Spleen (tissue), 11 donors: ENCODE data around the gene NELFA. TPM values are rescaled to one million over a fixed set of nuclear protein-coding genes. Genes with fewer than 3 reads are reported as not detected.

ENCODE experiments used
- DNase-seq: peaks from one replicate; pipeline ENCODE4 v3.0.0-alpha.2; 2020
- H3K27ac ChIP-seq, 8 donors: fragments of 200-600 bp; sonication (generic) in 7 of 8; 1 replicate in 4 of 8; 2 replicates in 4 of 8; pipeline versions ENCODE4 v1.5.0 to v1.8.0; 2016 to 2021; ENCODE audit warnings: inconsistent platforms in 4 of 8, mild to moderate bottlenecking in 4 of 8, moderate library complexity in 1 of 8
- H3K27me3 ChIP-seq, 7 donors: fragments of 200-600 bp; sonication (generic) in 6 of 7; replicated peaks in 1 of 7; 1 replicate in 4 of 7; 2 replicates in 3 of 7; pipeline versions ENCODE4 v1.5.0 to v1.8.0; 2016 to 2021; ENCODE audit warnings: inconsistent platforms in 3 of 7, mild to moderate bottlenecking in 1 of 7
- H3K36me3 ChIP-seq, 6 donors: fragments of 200-600 bp; sonication (generic) in 5 of 6; 1 replicate in 4 of 6; 2 replicates in 2 of 6; pipeline versions ENCODE4 v1.5.0 to v1.8.0; 2016 to 2021; ENCODE audit warnings: inconsistent platforms in 2 of 6
- H3K4me1 ChIP-seq, 6 donors: fragments of 200-600 bp; sonication (generic) in 5 of 6; 1 replicate in 3 of 6; 2 replicates in 3 of 6; pipeline versions ENCODE4 v1.5.0 to v1.8.0; 2016 to 2021; ENCODE audit warnings: inconsistent platforms in 3 of 6
- H3K4me3 ChIP-seq, 8 donors: fragments of 200-600 bp; sonication (generic) in 7 of 8; 1 replicate in 4 of 8; 2 replicates in 4 of 8; pipeline versions ENCODE4 v1.5.0 to v1.8.0; 2016 to 2021; ENCODE audit warnings: inconsistent platforms in 4 of 8, mild to moderate bottlenecking in 4 of 8, moderate library complexity in 2 of 8
- H3K9me3 ChIP-seq, 8 donors: fragments of 200-600 bp; sonication (generic) in 7 of 8; 1 replicate in 4 of 8; 2 replicates in 4 of 8; pipeline versions ENCODE4 v1.5.0 to v1.8.0; 2016 to 2021; ENCODE audit warnings: inconsistent platforms in 4 of 8
- CTCF ChIP-seq, 11 experiments: fragments of 200-600 bp in 7 of 11; fragments of 450-650 bp in 4 of 11; sonication (generic) in 4 of 11; IDR thresholded peaks in 8 of 11; conservative IDR thresholded peaks in 3 of 11; 1 replicate in 7 of 11; 2 replicates in 4 of 11; pipeline versions ENCODE4 v1.4.0 to v1.8.0; 2016 to 2021; ENCODE audit warnings: antibody characterized with exemption in 11 of 11, inconsistent platforms in 4 of 11, mild to moderate bottlenecking in 1 of 11
- POLR2A ChIP-seq, 3 donors: fragments of 450-650 bp; IDR thresholded peaks; one replicate each; pipeline ENCODE4 v1.5.1; 2017; ENCODE audit warnings: antibody characterized with exemption in 3 of 3, mild to moderate bottlenecking in 1 of 3
- POLR2AphosphoS5 ChIP-seq, 3 donors: sonication (generic); formaldehyde crosslinking; IDR thresholded peaks; one replicate each; pipeline ENCODE4 v1.5.1; 2017; ENCODE audit warnings: antibody characterized with exemption in 3 of 3
- WGBS, 5 donors: extraction: QIAGEN DNeasy Blood & Tissue Kit in 3 of 5; methylation state at CpG; one replicate each; pipeline versions ENCODE4 v1.1.5 to v1.1.7; 2013 to 2018; 5-methylcytosine and 5-hydroxymethylcytosine counted together
- intact Hi-C: fragments of 100-400 bp; cut with DNase I; formaldehyde crosslinking; loops from one replicate; pipeline ENCODE4 v1.15.0; 2023; ENCODE audit warnings: low total_unique reads
- polyA plus RNA-seq, 3 donors: library from polyadenylated mRNA; stranded (reverse); fragments of 200-250 nt; gene quantifications; one replicate each; pipeline ENCODE4 v1.2.1, GENCODE V29; 2013
- total RNA-seq, 7 donors: library from RNA; depleted of rRNA in 3 of 7; stranded (reverse); fragments of >200 nt in 3 of 7; fragmentation: NEBNext Ultra II Directional in 4 of 7; extraction: Animal tissue kit (Norgen Biotek cat#: 25700) in 4 of 7; gene quantifications; one replicate each; pipeline versions ENCODE4 v1.1.0 to v1.2.1, GENCODE V29; 2016 to 2021
- donor health status: healthy with polysubstance abuse.
- donor health status: DM: no; HTN: no; CAD: no; lungs with moderate emphysema.
- donor health status: DM: no; HTN: no; CAD: no.
- donor health status: Bipolar disorder and iron deficiency.
- donor health status: healthy.
- donor health status: DM: no; HTN: no; CAD: no.
- donor health status: DM: yes; HTN: yes; CAD: no.

The NELFA gene
- total and polyA plus RNA-seq, 10 donors, result 19.9 to 36.6 (median 26.5) TPM

DNA sequence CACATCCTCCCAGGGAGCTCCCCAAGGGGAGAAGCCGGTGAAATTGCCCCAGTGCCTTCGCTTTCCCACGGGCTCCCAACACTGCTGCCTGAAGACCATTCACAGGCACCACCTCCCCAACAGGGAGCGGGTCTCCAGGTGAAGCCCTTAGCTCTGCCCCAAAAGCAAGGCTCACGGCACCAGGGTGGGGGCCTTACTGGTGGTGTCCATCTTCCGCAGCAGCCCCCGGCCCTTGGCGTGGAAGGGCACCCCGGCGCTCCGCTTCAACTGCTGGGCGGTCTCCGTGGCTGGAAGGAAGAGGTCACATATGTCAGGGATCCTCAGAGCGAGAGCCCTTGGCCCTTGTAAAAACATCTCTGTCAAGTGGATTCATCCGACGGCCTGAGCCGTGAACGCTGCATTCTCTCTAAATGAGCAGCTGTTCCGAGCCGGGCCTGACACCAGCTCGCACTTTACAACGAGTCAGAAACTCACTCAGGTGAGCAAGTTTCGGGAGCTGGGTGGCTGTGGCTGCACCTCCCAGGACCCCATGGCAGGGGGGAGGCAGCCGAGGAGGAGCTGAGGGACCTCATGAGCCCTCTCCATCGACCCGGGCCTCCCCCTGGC is 20.9 kb downstream of the NELFA start:
- DNase-seq, result peak; percentile 67
- peak overlapping the region in 6 of 8 donors; percentile 21 to 64 (median 38) for H3K27ac ChIP-seq
- peaks cover 0 to 25% (median 10%) of the 10 kb centered on the region in 6 donors for H3K4me1 ChIP-seq
- no peak overlapping the region for H3K4me3 ChIP-seq
- peaks cover 3 to 100% (median 85%) of the 10 kb centered on the region in 6 donors for H3K36me3 ChIP-seq
- H3K27me3 ChIP-seq, result no peaks in the 10 kb centered on the region
- 79 to 92% (median 87%) methylated on average over 12 to 26 of the region's 26 CpGs for WGBS, 5 donors
- no peaks in the 10 kb centered on the region for H3K9me3 ChIP-seq
- intact Hi-C loops, result no loop called here
- no peak for TF ChIP-seq POLR2A (IDR thresholded peaks at IDR 0.05)
- TF ChIP-seq POLR2AphosphoS5 (IDR thresholded peaks at IDR 0.05), result peak in 1 of 3 donors; percentile 21
- TF ChIP-seq CTCF (IDR thresholded peaks at IDR 0.05 in 8 of 11, conservative IDR thresholded peaks at IDR 0.05 in 3 of 11), result no peak

- Histone ChIP-seq H3K9me3 (no peaks in the 10 kb centered on the region), H3K36me3 (peaks cover 3 to 100% (median 91%) of the 10 kb centered on the region in 6 donors), H3K4me1 (peaks cover 0 to 21% (median 10%) of the 10 kb centered on the region in 6 donors), H3K27me3 (no peaks in the 10 kb centered on the region), H3K4me3 (no peak overlapping the region), H3K27ac (peak overlapping the region in 5 of 8 donors; percentile 21 to 64 (median 53))
- WGBS, 5 donors, result 64 to 95% (median 81%) methylated on average over 19 of the region's 19 CpGs
- TF ChIP-seq POLR2AphosphoS5 (IDR thresholded peaks at IDR 0.05), result peak; percentile 29 to 68 (median 30)
- no peak for TF ChIP-seq CTCF (IDR thresholded peaks at IDR 0.05 in 8 of 11, conservative IDR thresholded peaks at IDR 0.05 in 3 of 11)
- TF ChIP-seq POLR2A (IDR thresholded peaks at IDR 0.05), result no peak
- intact Hi-C loops, result no loop called here
- peak; percentile 77 for DNase-seq
Observed at GRCh38 chr4:1987296-1987695, 21.5 kb downstream of the NELFA start.

DNA sequence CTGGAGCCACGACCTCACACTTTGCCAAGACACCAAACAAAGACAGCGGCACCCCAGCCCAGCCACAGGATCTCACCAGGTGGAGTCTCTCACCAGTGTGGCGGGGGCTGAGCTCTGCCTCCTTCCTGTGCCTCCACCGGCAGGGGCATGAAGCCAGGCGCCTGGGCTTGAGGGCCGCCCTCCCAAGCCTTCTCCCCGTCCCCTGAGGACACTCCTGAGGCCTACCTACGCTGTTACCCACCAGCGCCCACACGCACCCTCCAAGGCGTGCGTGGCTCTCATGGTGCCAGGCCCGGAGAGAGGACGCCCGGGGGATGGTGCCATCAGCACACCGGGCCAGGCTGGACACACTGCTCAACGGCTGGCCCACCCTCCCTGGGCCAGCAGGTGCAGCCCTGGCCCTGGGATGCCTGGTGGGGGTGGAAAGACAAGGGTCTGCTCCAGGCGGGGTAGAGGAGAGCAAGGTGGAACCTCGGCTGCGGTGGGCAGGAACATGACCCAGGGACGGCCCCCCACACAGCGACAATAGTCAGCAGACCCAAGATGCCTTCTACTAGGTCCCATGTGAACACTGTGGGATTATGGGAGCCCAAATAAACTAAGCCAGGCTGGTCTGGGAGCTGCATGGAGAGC is 22.1 kb downstream of the NELFA start:
- intact Hi-C loops, result no loop called here

More for the DNA sequence above, 22.1 kb downstream of the NELFA start:
- no peaks in the 10 kb centered on the region for H3K9me3 ChIP-seq
- WGBS, 5 donors, result 78 to 90% (median 87%) methylated on average over 14 to 22 of the region's 22 CpGs
- H3K27me3 ChIP-seq, result no peaks in the 10 kb centered on the region
- TF ChIP-seq POLR2AphosphoS5 (IDR thresholded peaks at IDR 0.05) (no peak), CTCF (IDR thresholded peaks at IDR 0.05 in 8 of 11, conservative IDR thresholded peaks at IDR 0.05 in 3 of 11) (no peak), POLR2A (IDR thresholded peaks at IDR 0.05) (no peak)
- H3K4me3 ChIP-seq, result no peak overlapping the region
- peak overlapping the region in 5 of 8 donors; percentile 21 to 64 (median 53) for H3K27ac ChIP-seq
- peaks cover 3 to 100% (median 96%) of the 10 kb centered on the region in 6 donors for H3K36me3 ChIP-seq
- peaks cover 0 to 21% (median 8%) of the 10 kb centered on the region in 6 donors for H3K4me1 ChIP-seq
- peak; percentile 71 for DNase-seq
